SHP77 (cell line): ENCODE data around the gene STK39.
"Not testable (repeated sequence)": the region's sequence is repeated elsewhere in the genome, so short reads cannot be mapped to it uniquely, and the experiment has no call there.

Experiments
- DNase-seq, 2 experiments: peaks; one replicate each; lab custom pipeline; 2025; lab: John Stamatoyannopoulos, UW

Gene STK39

GRCh38 chr2:168089200-168089599, 158.2 kb downstream of the STK39 start:
- DNase-seq: no peak

- DNase-seq: no peak
Measured at GRCh38 chr2:168087401-168087800, 160.0 kb downstream of the STK39 start.

GRCh38 chr2:168086851-168087250, 160.5 kb downstream of the STK39 start:
- no peak for DNase-seq

DNA sequence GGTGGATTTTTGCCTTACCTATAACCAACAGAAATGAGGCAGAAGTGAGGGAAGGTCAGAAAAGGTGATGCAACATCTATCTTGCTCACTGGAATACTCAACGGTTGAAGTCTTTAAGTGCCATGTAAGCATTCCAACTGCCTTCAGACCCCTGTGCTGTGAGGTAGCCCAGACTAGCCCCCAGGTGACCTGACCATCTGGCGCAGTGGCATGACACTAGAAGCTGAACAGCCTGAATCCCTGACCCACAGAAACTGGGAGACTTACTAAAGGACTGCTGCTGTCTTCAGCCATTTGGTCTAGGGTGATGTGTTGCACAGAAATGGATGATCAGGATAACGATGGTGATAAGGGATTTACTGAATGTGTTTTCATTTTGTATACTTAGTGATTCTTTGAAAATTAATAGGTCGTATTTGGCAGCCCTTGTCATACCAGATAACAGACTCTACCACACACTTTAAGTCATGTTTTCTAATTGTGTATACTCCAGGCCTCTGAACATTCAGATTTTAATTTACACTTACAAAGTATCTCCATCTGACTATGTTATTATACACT, 161.5 kb downstream of the STK39 start:
- no peak for DNase-seq

DNA sequence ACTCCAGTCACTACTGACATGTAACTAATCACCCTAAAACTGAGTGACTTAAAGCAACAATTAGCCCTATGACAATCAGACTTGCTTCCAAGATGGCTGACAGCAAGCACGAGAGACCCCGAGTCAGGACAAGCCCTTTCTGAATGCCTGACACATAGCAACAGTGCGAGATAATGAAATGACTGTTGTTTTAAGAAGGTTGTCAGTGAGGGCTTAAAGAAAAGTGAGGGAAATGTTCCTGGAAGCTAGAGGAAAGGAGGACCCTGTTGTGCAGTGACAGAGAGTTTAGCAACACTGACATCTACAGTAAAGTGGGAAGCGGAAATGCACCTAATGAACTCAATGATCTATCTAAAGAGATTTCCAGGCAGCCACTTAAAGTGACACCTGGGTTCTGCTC, 163.1 kb downstream of the STK39 start:
- DNase-seq: no peak

- DNase-seq: not testable (repeated sequence)
Measured at GRCh38 chr2:168081452-168081851, 165.9 kb downstream of the STK39 start.

GRCh38 chr2:168079236-168079635, 168.2 kb downstream of the STK39 start:
- no peak for DNase-seq

DNA sequence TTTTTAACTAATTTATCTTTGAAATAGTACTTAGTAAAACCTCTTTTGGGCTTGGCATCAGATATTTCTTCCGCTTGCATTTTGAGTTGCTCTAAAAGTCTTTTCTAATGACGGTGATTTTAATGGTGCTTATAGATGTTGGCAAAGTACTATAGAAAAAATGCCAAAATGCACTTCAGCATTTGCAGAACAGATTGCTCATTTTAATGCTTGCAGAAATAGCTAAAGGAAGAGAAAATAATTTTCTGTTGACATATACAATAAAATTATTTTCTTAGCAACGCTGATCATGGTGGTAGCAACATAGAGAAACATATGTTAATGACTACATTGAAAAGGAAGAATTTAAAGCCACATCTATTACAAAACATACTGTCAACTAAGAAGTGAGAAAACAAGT, 170.7 kb downstream of the STK39 start:
- DNase-seq: no peak

DNA sequence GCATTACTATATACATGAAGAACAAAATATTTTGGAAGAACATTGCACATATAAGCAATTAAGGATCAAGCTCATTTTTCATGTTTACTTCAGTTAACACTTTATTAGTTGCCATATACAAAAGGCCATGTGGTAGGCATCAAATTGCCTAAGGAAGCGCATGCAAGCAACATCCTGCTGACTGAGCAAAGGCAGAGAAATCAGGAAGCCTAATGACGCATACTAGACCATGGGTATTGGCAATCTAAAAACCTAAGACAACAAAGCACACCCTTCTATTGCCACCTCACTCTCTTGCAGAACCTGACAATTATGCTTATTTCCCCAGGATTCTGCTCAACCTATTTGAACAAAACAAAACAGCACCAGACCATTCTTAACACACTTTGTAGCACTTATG, 171.9 kb downstream of the STK39 start:
- no peak for DNase-seq

DNA sequence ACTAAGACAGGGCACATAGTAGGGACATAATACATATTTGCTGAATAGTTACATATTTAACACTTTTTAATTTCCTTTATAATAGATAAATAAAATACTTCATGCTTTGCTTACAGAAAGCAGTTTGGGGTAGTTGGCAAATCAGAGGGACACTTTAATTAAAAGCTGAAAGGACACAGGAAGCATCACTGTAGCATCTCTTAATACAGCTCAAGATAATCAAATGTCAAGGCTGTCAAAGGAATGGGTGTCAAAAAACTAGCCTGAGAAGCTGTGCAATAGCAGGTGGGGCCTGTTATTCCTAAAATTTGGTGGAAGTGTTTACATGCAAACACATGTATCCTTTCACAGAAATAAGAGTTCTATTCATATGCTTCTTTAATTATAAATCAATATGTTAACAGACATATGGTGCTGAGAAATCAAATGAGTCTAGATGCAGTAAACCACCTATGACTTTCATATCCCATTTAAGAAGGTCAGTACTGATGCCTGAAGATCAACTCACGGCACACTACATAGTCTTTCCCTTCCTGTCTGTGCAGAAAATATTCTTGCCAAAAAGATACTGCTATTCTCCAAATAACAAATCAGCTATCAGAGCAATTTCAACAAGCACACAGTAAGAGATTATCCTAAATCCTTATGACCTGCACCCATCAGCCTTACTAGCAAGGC, 174.6 kb downstream of the STK39 start:
- no peak for DNase-seq

DNA sequence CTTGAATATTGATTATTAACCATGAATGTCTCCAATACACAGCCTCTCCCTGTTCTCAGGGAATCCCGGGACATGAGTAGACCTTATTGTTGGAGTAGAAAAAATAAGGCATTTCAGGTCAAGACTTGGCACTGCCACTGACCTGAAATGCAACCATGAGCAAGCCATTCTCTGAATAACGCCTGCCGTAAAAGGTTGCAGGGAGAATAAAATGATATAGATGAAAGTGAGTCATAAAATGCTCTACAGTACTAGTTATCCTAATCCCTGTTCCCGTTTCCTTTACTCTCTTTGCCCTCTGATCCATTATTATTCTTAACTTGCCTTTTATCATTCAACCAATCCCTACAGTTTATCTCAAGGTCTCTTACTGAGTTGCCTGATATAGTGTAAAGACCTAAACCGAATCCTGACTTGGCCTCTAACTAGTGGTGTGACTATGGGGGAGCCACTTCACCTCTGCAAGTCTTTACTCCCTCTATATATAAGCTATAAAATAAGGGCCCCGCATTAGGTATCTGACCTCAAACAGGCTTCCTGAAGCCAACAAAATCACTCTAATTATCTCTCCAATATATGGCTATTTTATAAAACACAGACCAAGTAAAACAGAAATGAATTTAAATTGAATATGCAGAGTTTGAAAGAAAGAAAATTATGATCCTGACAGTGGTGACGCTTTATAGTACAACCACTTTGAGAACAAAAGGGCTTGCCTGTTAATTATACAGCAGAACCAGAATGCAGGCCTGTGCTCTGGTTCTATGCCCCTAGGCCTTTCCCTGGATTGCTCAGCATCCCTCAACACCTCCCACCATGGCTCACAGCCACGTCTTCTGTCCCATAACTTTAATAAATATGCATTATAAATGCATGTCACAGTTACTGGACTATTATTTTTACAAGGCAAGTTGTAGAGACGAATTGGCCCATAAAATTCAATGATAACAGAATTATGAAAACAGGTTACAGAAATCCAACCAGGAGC, 183.1 kb downstream of the STK39 start:
- DNase-seq: no peak

- DNase-seq: no peak
Measured at GRCh38 chr2:168062936-168063335, 184.5 kb downstream of the STK39 start.

GRCh38 chr2:168062054-168062453, 185.3 kb downstream of the STK39 start:
- no peak for DNase-seq

DNA sequence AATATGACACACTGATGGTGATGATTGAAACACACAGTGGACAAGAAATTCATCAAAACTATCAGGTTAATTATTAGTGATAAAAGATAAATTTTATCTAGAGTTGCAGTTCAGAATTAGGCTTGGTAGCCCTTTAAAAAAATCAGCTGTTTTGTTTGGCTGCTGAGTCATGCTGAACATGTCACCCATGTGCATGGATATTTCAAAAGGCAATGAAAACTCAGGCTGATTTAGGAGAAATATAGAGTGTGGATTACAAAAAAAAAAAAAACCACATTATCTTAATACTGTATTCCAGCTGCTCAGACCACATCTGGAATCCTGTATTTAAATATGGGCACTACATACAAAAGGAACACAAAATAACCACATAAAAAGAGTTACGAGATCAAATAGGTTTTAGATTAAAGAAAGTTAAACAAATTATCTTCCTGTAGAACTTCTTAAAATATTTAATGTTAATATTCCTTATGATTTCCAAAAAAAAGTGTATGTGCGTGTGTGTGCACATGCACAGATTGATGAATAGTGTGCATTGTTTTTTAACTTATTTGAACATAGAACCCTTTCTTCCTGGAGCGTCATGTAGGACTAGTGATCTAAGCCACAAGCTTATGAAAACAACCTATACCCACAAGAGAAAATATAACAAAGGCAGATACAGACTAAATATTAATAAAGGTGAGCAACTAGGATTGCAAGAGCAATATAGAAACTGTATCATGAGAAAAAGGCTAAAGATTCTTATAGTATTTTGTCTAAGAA, 186.2 kb downstream of the STK39 start:
- no peak for DNase-seq

- no peak for DNase-seq
Measured at GRCh38 chr2:168059758-168060157, 187.6 kb downstream of the STK39 start.

- DNase-seq: no peak
Measured at GRCh38 chr2:168058675-168059074, 188.7 kb downstream of the STK39 start.

DNA sequence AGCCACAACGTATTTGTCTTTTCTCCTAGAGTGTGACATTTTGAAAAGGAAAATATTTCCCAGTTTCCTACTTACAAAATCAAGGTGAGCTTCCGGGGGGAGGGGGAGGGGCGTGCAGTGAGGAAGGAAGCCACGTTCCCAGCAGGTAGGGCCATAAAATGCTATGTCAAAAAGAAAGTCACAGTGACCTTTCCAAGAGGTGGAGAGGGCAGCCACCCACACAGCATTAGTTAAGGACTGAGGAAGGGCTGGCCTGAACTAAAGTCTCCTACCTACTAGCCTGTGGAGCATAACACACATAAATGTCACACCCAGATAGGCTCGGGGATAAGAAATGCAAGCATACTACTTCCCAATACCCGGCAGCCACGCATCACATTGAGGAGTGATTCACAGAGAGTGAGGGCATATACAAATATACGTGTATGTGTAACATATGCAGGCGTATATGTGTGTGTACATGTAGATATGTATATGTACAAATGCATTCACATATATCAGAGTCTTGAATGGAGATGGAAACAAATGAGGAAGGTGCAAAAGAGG, 191.1 kb downstream of the STK39 start:
- no peak for DNase-seq

DNA sequence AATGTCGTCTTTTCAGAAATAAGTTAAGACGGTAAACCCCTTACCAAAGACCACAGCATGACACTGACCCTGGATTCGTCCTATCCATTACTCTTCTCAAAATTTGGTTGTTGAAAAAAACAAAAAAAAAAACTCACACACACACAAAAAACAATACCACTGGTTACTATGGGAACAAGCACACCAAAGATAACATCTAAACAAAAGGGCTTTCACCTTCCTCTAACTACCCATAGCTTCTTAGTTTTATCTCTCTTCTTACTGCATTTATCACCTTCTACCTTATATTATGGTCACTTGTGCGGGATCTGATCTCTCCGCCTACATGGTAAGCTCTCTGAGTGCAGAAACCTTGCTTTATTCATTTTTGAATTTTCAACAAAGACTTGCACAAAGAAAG, 192.7 kb downstream of the STK39 start:
- no peak for DNase-seq

GRCh38 chr2:168053676-168054075, 193.7 kb downstream of the STK39 start:
- no peak for DNase-seq

DNA sequence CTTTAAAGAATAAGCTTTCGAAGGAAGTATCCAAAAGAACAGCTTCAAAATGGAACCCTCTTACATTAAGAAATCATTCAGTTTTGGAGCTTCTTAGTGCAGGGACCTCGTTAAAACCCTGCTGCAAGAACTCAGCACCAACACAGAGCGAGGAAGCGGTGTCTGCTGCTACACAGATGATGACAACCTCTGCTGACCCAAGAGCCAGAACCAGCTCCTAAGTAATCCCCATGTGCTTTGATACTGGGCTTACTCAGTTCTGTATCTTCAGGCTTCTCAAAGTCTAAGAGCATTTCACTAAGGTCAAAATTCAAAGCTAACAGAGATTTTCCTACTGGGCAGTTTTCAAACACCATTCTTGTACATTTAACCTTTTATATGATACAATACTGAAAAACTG, 194.6 kb downstream of the STK39 start:
- DNase-seq: no peak

DNA sequence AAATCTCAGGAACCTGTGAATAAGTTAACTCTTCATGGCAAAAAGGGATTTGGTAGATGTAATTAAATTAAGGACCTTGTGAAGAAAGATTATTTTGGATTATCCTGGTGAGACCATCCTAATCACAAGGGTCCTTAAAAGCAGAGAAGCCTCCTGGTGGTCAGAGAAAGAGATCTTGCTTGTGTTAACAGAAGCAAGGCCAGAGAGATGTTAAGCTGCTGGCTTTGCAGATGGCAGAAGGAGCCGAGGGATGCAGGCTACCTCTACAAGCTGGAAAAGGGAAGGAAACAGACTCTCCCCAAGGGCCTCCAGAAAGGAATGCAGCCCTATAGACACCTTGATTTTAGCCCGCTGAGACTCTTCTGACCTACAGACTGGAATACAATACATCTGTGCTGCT, 197.0 kb downstream of the STK39 start:
- DNase-seq: no peak

DNA sequence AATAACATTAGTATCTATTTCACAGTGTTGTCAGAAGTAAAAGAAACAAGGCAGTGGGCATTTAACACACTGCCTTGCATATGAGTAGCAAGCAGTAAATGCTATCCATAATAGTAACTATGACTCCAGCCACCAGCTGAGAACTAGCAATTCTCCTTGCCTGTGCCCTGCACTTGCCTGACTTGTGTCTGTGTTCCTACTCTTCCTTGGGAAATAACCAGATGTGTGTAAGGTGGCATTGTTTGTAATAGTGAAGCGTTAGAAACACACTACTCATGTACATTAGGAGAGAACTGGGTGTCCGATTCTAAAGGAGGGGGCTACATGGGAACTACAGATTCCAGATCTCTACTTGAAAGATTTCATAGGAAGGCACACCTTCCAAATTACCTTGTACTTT, 197.8 kb downstream of the STK39 start:
- DNase-seq: no peak
